Heart left ventricle (tissue), 16 donors: ENCODE results near the gene STXBP3. TPM values are rescaled to one million over a fixed set of nuclear protein-coding genes. Genes with fewer than 3 reads are reported as not detected.
"Not testable (repeated sequence)": the region's sequence is repeated elsewhere in the genome, so short reads cannot be mapped to it uniquely, and the experiment has no call there.

Experiments
- ATAC-seq, 4 donors: fragments of 200-7000 bp; cut with Tn5 transposase; one replicate each; pipeline ENCODE4 v1.9.1; 2020 to 2022; ENCODE audit warnings: moderate library complexity in 4 of 4, mild to moderate bottlenecking in 3 of 4, moderate number of reproducible peaks in 1 of 4
- DNase-seq, 5 donors: peaks; one replicate each; pipeline ENCODE4 v3.0.0-alpha.2; 2020
- H3K27ac ChIP-seq, 12 donors: fragments of 200-600 bp; sonication (generic) in 4 of 12; one replicate each; pipeline versions ENCODE4 v1.5.0 to v1.8.0; 2016 to 2022; ENCODE audit warnings: mild to moderate bottlenecking in 2 of 12
- H3K27me3 ChIP-seq, 9 donors: fragments of 200-600 bp; sonication (generic) in 2 of 9; one replicate each; pipeline versions ENCODE4 v1.5.1 to v1.8.0; 2016 to 2022; ENCODE audit warnings: mild to moderate bottlenecking in 3 of 9
- H3K36me3 ChIP-seq, 9 donors: fragments of 200-600 bp; sonication (generic) in 2 of 9; one replicate each; pipeline versions ENCODE4 v1.5.0 to v1.8.0; 2018 to 2022; ENCODE audit warnings: mild to moderate bottlenecking in 2 of 9
- H3K4me1 ChIP-seq, 12 donors: fragments of 200-600 bp; sonication (generic) in 4 of 12; one replicate each; pipeline versions ENCODE4 v1.5.0 to v1.8.0; 2016 to 2022; ENCODE audit warnings: mild to moderate bottlenecking in 3 of 12
- H3K4me3 ChIP-seq, 12 donors: fragments of 200-600 bp; sonication (generic) in 4 of 12; one replicate each; pipeline versions ENCODE4 v1.5.0 to v1.8.0; 2017 to 2022; ENCODE audit warnings: mild to moderate bottlenecking in 9 of 12, moderate library complexity in 4 of 12
- H3K9me3 ChIP-seq, 12 donors: fragments of 200-600 bp; sonication (generic) in 4 of 12; one replicate each; pipeline versions ENCODE4 v1.5.0 to v1.8.0; 2016 to 2022; ENCODE audit warnings: mild to moderate bottlenecking in 1 of 12
- CTCF ChIP-seq, 12 donors: fragments of 200-600 bp; sonication (generic) in 4 of 12; IDR thresholded peaks; one replicate each; pipeline versions ENCODE4 v1.5.0 to v1.8.0; 2018 to 2022; ENCODE audit warnings: antibody characterized with exemption in 12 of 12, mild to moderate bottlenecking in 5 of 12
- POLR2A ChIP-seq, 2 donors: fragments of 450-650 bp; IDR thresholded peaks; one replicate each; pipeline ENCODE4 v1.6.1; 2017; ENCODE audit warnings: antibody characterized with exemption in 2 of 2, mild to moderate bottlenecking in 2 of 2, moderate library complexity in 2 of 2
- WGBS, 4 donors: extraction: QIAGEN DNeasy Blood & Tissue Kit in 2 of 4; methylation state at CpG; one replicate each; pipeline versions ENCODE4 v1.1.5 to v1.1.7; 2013 to 2018; 5-methylcytosine and 5-hydroxymethylcytosine counted together
- intact Hi-C, 10 donors: fragments of 100-400 bp; cut with DNase I; formaldehyde crosslinking; loops; one replicate each; pipeline versions ENCODE4 v1.11.1 to v1.14.2; 2022
- long read RNA-seq, 3 donors: library from polyadenylated mRNA; unstranded; transcript quantifications; one replicate each; pipeline ENCODE4 v2.0.0, GENCODE V29; 2020 to 2021
- polyA plus RNA-seq, 2 donors: library from polyadenylated mRNA; stranded (reverse); fragments of 200-250 nt; gene quantifications; one replicate each; pipeline ENCODE4 v1.2.3, GENCODE V29; 2013
- total RNA-seq, 9 donors: library from RNA; depleted of rRNA in 2 of 9; stranded (reverse); fragments of >200 nt in 2 of 9; fragmentation: NEBNext Ultra II Directional in 3 of 9; extraction: Animal tissue kit (Norgen Biotek cat#: 25700) in 3 of 9; gene quantifications; one replicate each; pipeline versions ENCODE4 v1.1.0 to v1.2.4, GENCODE V29; 2016 to 2023
- donor health status: ischemic (EF 13 %, LVEDD 7.1; RV severe dilation, severe dysfunction).
- donor health status: healthy with polysubstance abuse.
- donor health status: DM: no; HTN: yes; CAD: no.
- donor health status: DM: no; HTN: no; CAD: no.
- donor health status: ischemic (EF 25% LVEDD 6.9; RV normal size, moderate dysfunction).
- donor health status: ischemic (EF 25% LVEDD 5.7; RV mildly dilated, moderate dysfunction).
- donor health status: healthy.
- donor health status: DM: yes; HTN: yes; CAD: no.
- donor health status: ischemic (EF 35%, LVEDD 5.7; RV mildly dilated, moderate dysfunction).
- donor health status: nonischemic (EF 11% LVEDD 7.7; RV severe dilation, severe dysfunction).
- donor health status: DM: yes; HTN: yes; CAD: no.
- donor health status: PGD.
- donor health status: ischemic (EF 29% LVEDD 5.4; RV normal size, mild dysfunction).
- donor health status: nonischemic (EF 23%, LVEDD 6.1; RV moderate dilation, normal function).

The STXBP3 gene
- total RNA-seq (10 to 100 TPM; 22.4 to 42.7 (median 26.1) TPM), polyA plus RNA-seq (10 to 100 TPM; 19.2 to 28.8 TPM)
- long read RNA-seq, donor 1, transcript STXBP3-201 (19 exons, 2,478 nt), result major isoform, 51 of 59 reads
- long read RNA-seq, donor 1, partial matches to known transcripts, result 3 of 59 reads
- long read RNA-seq, donor 1, other reads (novel, unspliced or antisense), result 3 of 59 reads
- long read RNA-seq, donor 2, transcript STXBP3-201 (19 exons, 2,478 nt), result major isoform, 103 of 126 reads
- long read RNA-seq, donor 2, partial matches to known transcripts, result 7 of 126 reads
- long read RNA-seq, donor 2, other reads (novel, unspliced or antisense), result 15 of 126 reads
- long read RNA-seq, donor 3, transcript STXBP3-201 (19 exons, 2,478 nt), result major isoform, 44 of 48 reads
- long read RNA-seq, donor 3, partial matches to known transcripts, result 1 of 48 reads
- long read RNA-seq, donor 3, other reads (novel, unspliced or antisense), result 3 of 48 reads

- H3K27me3 ChIP-seq, result no peaks in the 10 kb centered on the region
- TF ChIP-seq POLR2A (IDR thresholded peaks at IDR 0.05), result peak; percentile 94 to 98
- peak; percentile 90 to 99 (median 95) for TF ChIP-seq CTCF (IDR thresholded peaks at IDR 0.05)
- H3K4me1 ChIP-seq, result peaks cover 0 to 26% (median 13%) of the 10 kb centered on the region in 12 donors
- H3K4me3 ChIP-seq, result peak within 1 kb of the TSS; percentile 60 to 93 (median 85)
- DNase-seq (peak; percentile 99 to 100 (median 99)), ATAC-seq (peak; percentile 97 to 100 (median 98))
- 0 to 1% (median 0%) methylated on average over 49 to 75 of the region's 75 CpGs for WGBS, 4 donors
- peak within 1 kb of the TSS; percentile 84 to 99 (median 97) for H3K27ac ChIP-seq
- no peaks in the 10 kb centered on the region for H3K9me3 ChIP-seq
- intact Hi-C loops, result loop anchor here in 6 of 10 donors (1.0 to 10.0 kb wide), 6 partner anchors 52 to 131 kb away; partner anchors contain the start of genes PRPF38B (in 6 of the 6), HENMT1 (in 2 of the 6) and GPSM2 (in 1 of the 6)
- peaks cover 0 to 9% (median 0%) of the 10 kb centered on the region in 9 donors for H3K36me3 ChIP-seq
Measured at GRCh38 chr1:108746382-108747170, at the start of gene STXBP3. STXBP3 (plus strand) TSS chr1:108746674; CDS start chr1:108746738, 64 bp downstream.

GRCh38 chr1:108699375-108700332 is 46.8 kb upstream of the STXBP3 start:
- DNase-seq, result no peak
- TF ChIP-seq CTCF (IDR thresholded peaks at IDR 0.05) (no peak), POLR2A (IDR thresholded peaks at IDR 0.05) (no peak)
- ATAC-seq, result no peak
- Histone ChIP-seq H3K27ac (peak overlapping the region in 1 of 12 donors; percentile 82), H3K36me3 (peaks cover 0 to 71% (median 67%) of the 10 kb centered on the region in 9 donors), H3K27me3 (no peaks in the 10 kb centered on the region), H3K9me3 (no peaks in the 10 kb centered on the region), H3K4me1 (peaks cover 0 to 45% (median 10%) of the 10 kb centered on the region in 12 donors), H3K4me3 (peak overlapping the region in 1 of 12 donors; percentile 18)
- intact Hi-C loops, result loop anchor here in 1 of 10 donors (10.0 kb wide), 1 partner anchor 45 kb away; the partner anchor contains the start of gene STXBP3
- WGBS, 4 donors, result 84 to 86% (median 84%) methylated on average over 22 of the region's 22 CpGs

GRCh38 chr1:108701176-108701849 is 45.2 kb upstream of the STXBP3 start:
- Histone ChIP-seq H3K4me1 (peaks cover 0 to 29% (median 2%) of the 10 kb centered on the region in 12 donors), H3K4me3 (no peak overlapping the region), H3K27me3 (no peaks in the 10 kb centered on the region), H3K9me3 (no peaks in the 10 kb centered on the region), H3K36me3 (peaks cover 0 to 60% (median 58%) of the 10 kb centered on the region in 9 donors), H3K27ac (no peak overlapping the region)
- intact Hi-C loops, result no loop called here
- TF ChIP-seq POLR2A (IDR thresholded peaks at IDR 0.05), result no peak
- TF ChIP-seq CTCF (IDR thresholded peaks at IDR 0.05), result no peak
- no peak for ATAC-seq
- no peak for DNase-seq
- WGBS, 4 donors, result 80 to 89% (median 84%) methylated on average over 5 of the region's 5 CpGs

- ATAC-seq, H3K4me3 ChIP-seq, H3K27me3 ChIP-seq, DNase-seq, intact Hi-C loops, H3K9me3 ChIP-seq, H3K27ac ChIP-seq: not testable (repeated sequence)
- H3K36me3 ChIP-seq, result peaks cover 0 to 52% (median 50%) of the 10 kb centered on the region in 9 donors
- peaks cover 0 to 25% (median 0%) of the 10 kb centered on the region in 12 donors for H3K4me1 ChIP-seq
- 91 to 99% (median 95%) methylated on average over 6 of the region's 6 CpGs for WGBS, 4 donors
Measured at GRCh38 chr1:108702109-108702508, 44.4 kb upstream of the STXBP3 start.
